SW480 (cell line): ENCODE measurements around the gene CTDSP1.

ENCODE experiments used
- DNase-seq: peaks from one replicate; pipeline ENCODE4 v3.0.0-alpha.2; 2016; ENCODE audit warnings: low spot score

Gene CTDSP1

GRCh38 chr2:218400167-218400929 lies 680 bp downstream of the CTDSP1 start:
- no peak for DNase-seq

GRCh38 chr2:218400930-218401881 lies 1.5 kb downstream of the CTDSP1 start:
- DNase-seq, result no peak

- no peak for DNase-seq
Observed at GRCh38 chr2:218401890-218402289, 2.2 kb downstream of the CTDSP1 start.

- no peak for DNase-seq
Observed at GRCh38 chr2:218402491-218402901, 2.8 kb downstream of the CTDSP1 start.

GRCh38 chr2:218402911-218403411 lies 3.3 kb downstream of the CTDSP1 start:
- no peak for DNase-seq

- DNase-seq, result no peak
Observed at GRCh38 chr2:218403810-218404209, 4.1 kb downstream of the CTDSP1 start.

- DNase-seq, result no peak
Observed at GRCh38 chr2:218404351-218405085, 4.8 kb downstream of the CTDSP1 start.

GRCh38 chr2:218405086-218405745 lies 5.5 kb downstream of the CTDSP1 start:
- DNase-seq, result no peak

GRCh38 chr2:218405746-218406208 lies 6.1 kb downstream of the CTDSP1 start:
- no peak for DNase-seq

- DNase-seq, result peak; percentile 95
Observed at GRCh38 chr2:218406209-218406948, 6.7 kb downstream of the CTDSP1 start.

- DNase-seq, result peak; percentile 69
Observed at GRCh38 chr2:218406949-218407618, 7.4 kb downstream of the CTDSP1 start.

GRCh38 chr2:218407717-218408116 lies 8.0 kb downstream of the CTDSP1 start:
- DNase-seq, result no peak

- no peak for DNase-seq
Observed at GRCh38 chr2:218418321-218418716, 18.7 kb downstream of the CTDSP1 start.

- peak; percentile 93 for DNase-seq
Observed at GRCh38 chr2:218418717-218419458, 19.2 kb downstream of the CTDSP1 start, which contains the start of gene VIL1. VIL1 (plus strand) TSS chr2:218419123; CDS start chr2:218423779, 4,656 bp downstream.

GRCh38 chr2:218419630-218420216 lies 20.1 kb downstream of the CTDSP1 start:
- DNase-seq, result no peak

GRCh38 chr2:218421027-218421426 lies 21.4 kb downstream of the CTDSP1 start:
- DNase-seq, result no peak

- DNase-seq, result no peak
Observed at GRCh38 chr2:218422403-218423086, 22.9 kb downstream of the CTDSP1 start.

GRCh38 chr2:218423584-218423983 lies 23.9 kb downstream of the CTDSP1 start:
- no peak for DNase-seq
